Kidney capillary endothelial cell (primary cell): Measurements from ENCODE around the gene BIRC5.
A peak's percentile ranks its signal among the peaks of the same experiment; 100 is the strongest.

Experiments
- DNase-seq: peaks from one replicate; pipeline ENCODE4 v3.0.0-alpha.2; 2018; ENCODE audit warnings: low spot score

BIRC5 gene

GRCh38 chr17:78256707-78257591 lies 42.9 kb downstream of the BIRC5 start:
- DNase-seq = no peak

- DNase-seq = no peak
Observed at GRCh38 chr17:78257810-78258322, 43.8 kb downstream of the BIRC5 start.

- peak; percentile 40 for DNase-seq
Observed at GRCh38 chr17:78258323-78259191, 44.5 kb downstream of the BIRC5 start.

GRCh38 chr17:78259192-78259554 lies 45.1 kb downstream of the BIRC5 start:
- DNase-seq = no peak

- no peak for DNase-seq
Observed at GRCh38 chr17:78263063-78263735, 49.1 kb downstream of the BIRC5 start.

- DNase-seq = no peak
Observed at GRCh38 chr17:78263736-78264340, 49.8 kb downstream of the BIRC5 start.

- no peak for DNase-seq
Observed at GRCh38 chr17:78264590-78264989, 50.5 kb downstream of the BIRC5 start.

- no peak for DNase-seq
Observed at GRCh38 chr17:78265121-78265520, 51.1 kb downstream of the BIRC5 start.

- no peak for DNase-seq
Observed at GRCh38 chr17:78266231-78266631, 52.2 kb downstream of the BIRC5 start.

- DNase-seq = no peak
Observed at GRCh38 chr17:78266771-78267170, 52.7 kb downstream of the BIRC5 start.

GRCh38 chr17:78267253-78268073 lies 53.4 kb downstream of the BIRC5 start:
- no peak for DNase-seq

GRCh38 chr17:78268191-78268874 lies 54.3 kb downstream of the BIRC5 start:
- no peak for DNase-seq

GRCh38 chr17:78268951-78269905 lies 55.2 kb downstream of the BIRC5 start:
- no peak for DNase-seq

GRCh38 chr17:78269955-78270381 lies 55.9 kb downstream of the BIRC5 start:
- no peak for DNase-seq

GRCh38 chr17:78271419-78272170 lies 57.5 kb downstream of the BIRC5 start:
- no peak for DNase-seq

GRCh38 chr17:78272181-78272913 lies 58.3 kb downstream of the BIRC5 start:
- no peak for DNase-seq

- no peak for DNase-seq
Observed at GRCh38 chr17:78272914-78273258, 58.8 kb downstream of the BIRC5 start.

GRCh38 chr17:78273813-78274212 lies 59.8 kb downstream of the BIRC5 start:
- no peak for DNase-seq
